ENCODE measurements around the gene KRT2.

- no peak for TF ChIP-seq POLR2A (IDR thresholded peaks at IDR 0.05)
- no peak for TF ChIP-seq CTCF (IDR thresholded peaks at IDR 0.05)
Observed at GRCh38 chr12:52645982-52646381, 6.0 kb downstream of the KRT2 start.

Measured in body of pancreas (tissue), 4 donors.